ENCODE measurements around the gene GPC3.

The GPC3 gene

DNA sequence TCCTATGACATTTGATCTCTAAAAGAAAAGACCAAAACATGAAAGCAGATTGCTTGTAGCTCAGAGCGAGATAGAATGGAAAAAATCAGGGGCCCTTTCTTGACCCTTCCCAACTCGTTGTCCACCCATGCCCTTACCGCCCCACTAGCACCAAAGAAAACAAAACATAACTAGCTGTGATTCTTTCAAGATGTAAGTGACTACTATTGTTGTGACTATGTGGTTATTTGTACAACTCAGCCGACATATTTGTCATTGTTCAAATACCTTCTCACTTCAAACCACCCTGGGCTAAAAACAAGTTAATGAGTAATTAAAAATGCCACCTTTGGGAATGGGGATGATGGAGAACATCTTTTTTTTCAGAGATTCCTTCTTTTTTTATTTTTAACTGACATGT lies 399.0 kb downstream of the GPC3 start:
- DNase-seq (ENCODE audit: extremely low spot score) = no peak
- ChIA-PET CTCF (no interaction called here), POLR2A (no interaction called here)
- TF ChIP-seq, protein P1, sequence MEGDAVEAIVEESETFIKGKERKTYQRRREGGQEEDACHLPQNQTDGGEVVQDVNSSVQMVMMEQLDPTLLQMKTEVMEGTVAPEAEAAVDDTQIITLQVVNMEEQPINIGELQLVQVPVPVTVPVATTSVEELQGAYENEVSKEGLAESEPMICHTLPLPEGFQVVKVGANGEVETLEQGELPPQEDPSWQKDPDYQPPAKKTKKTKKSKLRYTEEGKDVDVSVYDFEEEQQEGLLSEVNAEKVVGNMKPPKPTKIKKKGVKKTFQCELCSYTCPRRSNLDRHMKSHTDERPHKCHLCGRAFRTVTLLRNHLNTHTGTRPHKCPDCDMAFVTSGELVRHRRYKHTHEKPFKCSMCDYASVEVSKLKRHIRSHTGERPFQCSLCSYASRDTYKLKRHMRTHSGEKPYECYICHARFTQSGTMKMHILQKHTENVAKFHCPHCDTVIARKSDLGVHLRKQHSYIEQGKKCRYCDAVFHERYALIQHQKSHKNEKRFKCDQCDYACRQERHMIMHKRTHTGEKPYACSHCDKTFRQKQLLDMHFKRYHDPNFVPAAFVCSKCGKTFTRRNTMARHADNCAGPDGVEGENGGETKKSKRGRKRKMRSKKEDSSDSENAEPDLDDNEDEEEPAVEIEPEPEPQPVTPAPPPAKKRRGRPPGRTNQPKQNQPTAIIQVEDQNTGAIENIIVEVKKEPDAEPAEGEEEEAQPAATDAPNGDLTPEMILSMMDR (IDR thresholded peaks at IDR 0.05; ENCODE audit: control extremely low read depth, extremely low read depth, low read depth, missing control alignments) = no peak

DNA sequence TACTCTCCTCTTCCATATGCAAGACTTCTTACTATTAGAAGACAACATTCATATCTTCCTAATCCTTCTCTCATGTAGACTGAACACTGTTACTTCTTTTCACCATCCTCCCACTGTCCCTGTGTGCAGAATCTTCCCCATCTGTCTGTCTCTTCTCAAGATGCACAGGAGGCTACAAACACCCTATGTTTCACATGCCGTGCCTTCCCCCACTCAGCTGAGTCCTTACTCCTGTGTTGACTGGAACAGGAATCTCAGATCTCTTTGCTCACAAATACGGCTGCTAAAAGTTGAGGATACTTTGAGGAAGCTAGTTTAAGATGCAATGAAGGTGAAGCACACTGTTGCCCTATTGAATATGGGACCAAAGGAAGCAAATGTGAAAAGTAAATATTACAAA lies 401.6 kb downstream of the GPC3 start:
- ChIA-PET CTCF (no interaction called here), POLR2A (no interaction called here)
- DNase-seq (ENCODE audit: extremely low spot score) = no peak

DNA sequence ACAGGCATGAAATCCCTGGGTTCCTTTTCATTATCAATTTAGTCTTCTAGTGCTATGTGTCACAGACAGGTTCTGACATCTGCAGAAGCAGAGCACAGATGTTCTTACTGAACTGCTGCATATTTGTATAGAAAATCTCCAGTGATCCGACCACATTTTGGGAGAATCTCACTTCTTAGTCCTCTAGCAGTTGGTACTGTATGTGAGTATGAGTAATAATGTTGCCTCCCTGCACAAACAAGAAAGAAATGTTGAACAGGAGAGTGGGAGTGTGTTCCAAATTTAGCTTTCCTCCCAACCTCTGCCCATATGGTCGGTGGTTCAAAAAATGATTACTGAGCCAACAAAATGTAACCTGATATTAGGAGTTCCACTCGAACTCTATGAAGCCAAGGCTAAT lies 404.8 kb downstream of the GPC3 start:
- DNase-seq (ENCODE audit: extremely low spot score) = no peak
- TF ChIP-seq, protein P1 (IDR thresholded peaks at IDR 0.05; ENCODE audit: control extremely low read depth, extremely low read depth, low read depth, missing control alignments) = no peak
- POLR2A ChIA-PET = no interaction called here
- CTCF ChIA-PET = no interaction called here

More for the DNA sequence above, 401.6 kb downstream of the GPC3 start:
- TF ChIP-seq, protein P1 (IDR thresholded peaks at IDR 0.05; ENCODE audit: control extremely low read depth, extremely low read depth, low read depth, missing control alignments) = no peak

- DNase-seq (ENCODE audit: extremely low spot score) = no peak
- CTCF ChIA-PET = no interaction called here
- TF ChIP-seq, protein P1 (IDR thresholded peaks at IDR 0.05; ENCODE audit: control extremely low read depth, extremely low read depth, low read depth, missing control alignments) = no peak
- POLR2A ChIA-PET = no interaction called here
Observed at GRCh38 chrX:133579631-133580030, 405.8 kb downstream of the GPC3 start.

DNA sequence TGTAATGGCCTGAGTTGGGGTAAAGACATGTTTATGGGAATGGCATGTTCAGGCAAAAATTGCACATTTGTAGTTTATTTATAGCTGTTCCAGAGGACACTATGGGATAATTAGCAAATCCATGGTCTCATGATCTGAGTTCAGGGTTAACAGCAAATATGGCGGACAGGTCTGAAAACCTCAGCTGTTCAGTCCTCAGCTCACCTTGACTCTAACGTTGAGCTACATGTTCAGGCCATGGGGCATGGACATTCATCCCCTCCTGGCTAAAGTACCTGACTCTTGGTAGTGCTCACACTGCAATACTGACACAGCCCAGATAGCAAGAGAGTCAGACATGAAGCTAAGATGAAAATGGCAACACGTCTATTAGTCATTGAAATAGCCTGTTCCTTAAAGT lies 408.5 kb downstream of the GPC3 start:
- TF ChIP-seq, protein P1 (IDR thresholded peaks at IDR 0.05; ENCODE audit: control extremely low read depth, extremely low read depth, low read depth, missing control alignments) = no peak
- DNase-seq (ENCODE audit: extremely low spot score) = no peak
- CTCF ChIA-PET = interaction anchor here (1.1 kb wide), 1 partner anchor 14 kb away, joined by 3 read pairs; no protein-coding TSS in a partner anchor
- POLR2A ChIA-PET = no interaction called here

- DNase-seq (ENCODE audit: extremely low spot score) = no peak
- POLR2A ChIA-PET = no interaction called here
- CTCF ChIA-PET = interaction anchor here (1.1 kb wide), 1 partner anchor 12 kb away, joined by 3 read pairs; no protein-coding TSS in a partner anchor
- TF ChIP-seq, protein P1 (IDR thresholded peaks at IDR 0.05; ENCODE audit: control extremely low read depth, extremely low read depth, low read depth, missing control alignments) = no peak
Observed at GRCh38 chrX:133575501-133576136, 409.8 kb downstream of the GPC3 start.
